ENCODE measurements around the gene PRSS33.

DNA sequence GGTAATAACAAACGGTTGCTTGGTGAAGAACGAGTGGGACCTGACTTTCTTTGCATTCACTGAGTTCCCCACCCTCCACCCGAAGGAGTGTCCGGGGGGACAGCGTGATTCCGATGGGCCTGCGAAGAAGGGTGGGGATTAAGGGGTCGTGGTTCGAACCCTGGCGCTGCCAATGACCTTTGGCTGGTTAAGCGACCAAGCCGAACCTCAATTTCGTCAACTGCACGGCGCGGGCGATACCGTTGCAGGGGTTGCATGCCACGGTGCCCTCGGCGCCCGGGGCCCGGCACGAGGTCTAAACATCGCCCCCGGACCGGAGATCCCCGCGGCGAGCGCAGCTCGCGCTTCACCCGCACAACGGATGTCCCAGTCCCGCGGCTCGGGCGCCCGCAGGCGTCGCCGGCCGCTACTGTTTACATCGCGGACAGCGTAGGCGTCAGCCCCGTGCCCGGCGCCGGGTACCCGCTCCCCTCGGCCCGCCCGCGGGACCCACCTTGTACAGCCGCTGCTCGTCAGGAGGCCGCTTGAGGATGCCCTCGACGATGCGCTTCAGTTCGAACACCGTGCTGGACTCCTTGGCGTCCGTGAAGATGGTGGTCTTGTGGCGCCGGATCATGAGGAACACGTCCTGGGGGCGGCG lies 10.7 kb downstream of the PRSS33 start:
- TF ChIP-seq, protein P1, sequence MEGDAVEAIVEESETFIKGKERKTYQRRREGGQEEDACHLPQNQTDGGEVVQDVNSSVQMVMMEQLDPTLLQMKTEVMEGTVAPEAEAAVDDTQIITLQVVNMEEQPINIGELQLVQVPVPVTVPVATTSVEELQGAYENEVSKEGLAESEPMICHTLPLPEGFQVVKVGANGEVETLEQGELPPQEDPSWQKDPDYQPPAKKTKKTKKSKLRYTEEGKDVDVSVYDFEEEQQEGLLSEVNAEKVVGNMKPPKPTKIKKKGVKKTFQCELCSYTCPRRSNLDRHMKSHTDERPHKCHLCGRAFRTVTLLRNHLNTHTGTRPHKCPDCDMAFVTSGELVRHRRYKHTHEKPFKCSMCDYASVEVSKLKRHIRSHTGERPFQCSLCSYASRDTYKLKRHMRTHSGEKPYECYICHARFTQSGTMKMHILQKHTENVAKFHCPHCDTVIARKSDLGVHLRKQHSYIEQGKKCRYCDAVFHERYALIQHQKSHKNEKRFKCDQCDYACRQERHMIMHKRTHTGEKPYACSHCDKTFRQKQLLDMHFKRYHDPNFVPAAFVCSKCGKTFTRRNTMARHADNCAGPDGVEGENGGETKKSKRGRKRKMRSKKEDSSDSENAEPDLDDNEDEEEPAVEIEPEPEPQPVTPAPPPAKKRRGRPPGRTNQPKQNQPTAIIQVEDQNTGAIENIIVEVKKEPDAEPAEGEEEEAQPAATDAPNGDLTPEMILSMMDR (IDR thresholded peaks at IDR 0.05), result no peak
- TF ChIP-seq POLR2A (IDR thresholded peaks at IDR 0.05), result no peak
